Spleen (tissue), 7 donors: Measurements from ENCODE around the gene GNL3.

ENCODE experiments used
- CTCF ChIP-seq, 11 experiments: fragments of 200-600 bp in 7 of 11; fragments of 450-650 bp in 4 of 11; sonication (generic) in 4 of 11; IDR thresholded peaks in 8 of 11; conservative IDR thresholded peaks in 3 of 11; 1 replicate in 7 of 11; 2 replicates in 4 of 11; pipeline versions ENCODE4 v1.4.0 to v1.8.0; 2016 to 2021; ENCODE audit warnings: antibody characterized with exemption in 11 of 11, inconsistent platforms in 4 of 11, mild to moderate bottlenecking in 1 of 11
- POLR2A ChIP-seq, 3 donors: fragments of 450-650 bp; IDR thresholded peaks; one replicate each; pipeline ENCODE4 v1.5.1; 2017; ENCODE audit warnings: antibody characterized with exemption in 3 of 3, mild to moderate bottlenecking in 1 of 3
- POLR2AphosphoS5 ChIP-seq, 3 donors: sonication (generic); formaldehyde crosslinking; IDR thresholded peaks; one replicate each; pipeline ENCODE4 v1.5.1; 2017; ENCODE audit warnings: antibody characterized with exemption in 3 of 3
- donor health status: DM: no; HTN: no; CAD: no; lungs with moderate emphysema.
- donor health status: DM: no; HTN: no; CAD: no.
- donor health status: DM: no; HTN: no; CAD: no.

GRCh38 chr3:52722491-52722890 is 36.7 kb downstream of the GNL3 start:
- TF ChIP-seq POLR2A (IDR thresholded peaks at IDR 0.05) (no peak), CTCF (IDR thresholded peaks at IDR 0.05 in 8 of 11, conservative IDR thresholded peaks at IDR 0.05 in 3 of 11) (no peak), POLR2AphosphoS5 (IDR thresholded peaks at IDR 0.05) (no peak)
